Psoas muscle (tissue), 8 donors: ENCODE results near the gene CNTNAP2. TPM values are rescaled to one million over a fixed set of nuclear protein-coding genes. Genes with fewer than 3 reads are reported as not detected.

Source experiments
- ATAC-seq, 4 donors: fragments of 200-7000 bp; cut with Tn5 transposase; one replicate each; pipeline ENCODE4 v1.9.1; 2020; ENCODE audit warnings: moderate library complexity in 3 of 4, mild to moderate bottlenecking in 2 of 4
- DNase-seq, 2 donors: peaks; one replicate each; pipeline ENCODE4 v3.0.0-alpha.2; 2020
- H3K27ac ChIP-seq: fragments of 200-600 bp; one replicate; pipeline ENCODE4 v1.8.0; 2022
- H3K27me3 ChIP-seq, 3 donors: fragments of 200-600 bp in 1 of 3; one replicate each; pipeline versions ENCODE4 v1.6.1 to v1.8.0; 2013 to 2022; ENCODE audit warnings: low read length in 2 of 3, mild to moderate bottlenecking in 2 of 3, moderate library complexity in 1 of 3; ENCODE audit not compliant: insufficient read depth in 3 of 3
- H3K36me3 ChIP-seq, 2 donors: fragments of 200-600 bp in 1 of 2; one replicate each; pipeline versions ENCODE4 v1.6.1 to v1.8.0; 2013 to 2022; ENCODE audit warnings: low read depth in 1 of 2, mild to moderate bottlenecking in 1 of 2, moderate library complexity in 1 of 2; ENCODE audit not compliant: insufficient read depth in 1 of 2
- H3K4me1 ChIP-seq: fragments of 200-600 bp; one replicate; pipeline ENCODE4 v1.8.0; 2022
- H3K4me3 ChIP-seq: fragments of 200-600 bp; one replicate; pipeline ENCODE4 v1.8.0; 2022; ENCODE audit warnings: mild to moderate bottlenecking
- H3K9me3 ChIP-seq: fragments of 200-600 bp; one replicate; pipeline ENCODE4 v1.8.0; 2022
- CTCF ChIP-seq: fragments of 200-600 bp; IDR thresholded peaks from one replicate; pipeline ENCODE4 v1.8.0; 2022; ENCODE audit warnings: antibody characterized with exemption
- WGBS, 3 donors: extraction: QIAGEN DNeasy Blood & Tissue Kit; methylation state at CpG; one replicate each; pipeline versions ENCODE4 v1.1.6 to v1.1.7; 2013; 5-methylcytosine and 5-hydroxymethylcytosine counted together
- intact Hi-C, 2 donors: fragments of 100-400 bp; cut with DNase I; formaldehyde crosslinking; loops; one replicate each; pipeline versions ENCODE4 v1.11.0 to v1.14.2; 2022
- polyA plus RNA-seq, 3 donors: library from polyadenylated mRNA; stranded (reverse); fragments of 200-250 nt; gene quantifications; one replicate each; pipeline ENCODE4 v1.2.3, GENCODE V29; 2013
- total RNA-seq, 4 donors: library from RNA; stranded (reverse); fragmentation: NEBNext Ultra II Directional in 2 of 4; extraction: Animal tissue kit (Norgen Biotek cat#: 25700) in 2 of 4; gene quantifications; one replicate each; pipeline versions ENCODE4 v1.2.1 to v1.2.4, GENCODE V29; 2021 to 2023
- donor health status: healthy with polysubstance abuse.
- donor health status: DM: no; HTN: no; CAD: no; lungs with moderate emphysema.
- donor health status: Bipolar disorder and iron deficiency.
- donor health status: healthy.
- donor health status: DM: yes; HTN: yes; CAD: no.
- donor health status: DM: no; HTN: no; CAD: no.
- donor health status: DM: no; HTN: no; CAD: no.
- donor health status: DM: yes; HTN: yes; CAD: no.

The CNTNAP2 gene
- total and polyA plus RNA-seq, 7 donors: 0.01 to 0.13 TPM; not detected in 5

GRCh38 chr7:147803151-147803550 lies 1686.5 kb downstream of the CNTNAP2 start:
- intact Hi-C loops: no loop called here
- DNase-seq (no peak), ATAC-seq (no peak)
- no peak for TF ChIP-seq CTCF
- Histone ChIP-seq H3K4me3 (no peak overlapping the region), H3K4me1 (no peaks in the 10 kb centered on the region), H3K9me3 (peaks cover 3% of the 10 kb centered on the region), H3K36me3 (no peaks in the 10 kb centered on the region), H3K27me3 (peaks cover 0 to 4% (median 0%) of the 10 kb centered on the region in 3 donors), H3K27ac (no peak overlapping the region)
- WGBS, 3 donors: 83 to 91% (median 91%) methylated on average over 3 of the region's 3 CpGs

GRCh38 chr7:147803606-147804005 lies 1687.0 kb downstream of the CNTNAP2 start:
- Histone ChIP-seq H3K36me3 (no peaks in the 10 kb centered on the region), H3K4me1 (no peaks in the 10 kb centered on the region), H3K4me3 (no peak overlapping the region), H3K27me3 (peaks cover 0 to 4% (median 0%) of the 10 kb centered on the region in 3 donors), H3K9me3 (peaks cover 3% of the 10 kb centered on the region), H3K27ac (no peak overlapping the region)
- TF ChIP-seq CTCF: no peak
- WGBS, 3 donors: 50 to 60% (median 53%) methylated on average over 4 of the region's 4 CpGs
- DNase-seq: no peak
- intact Hi-C loops: no loop called here
- no peak for ATAC-seq

- no peaks in the 10 kb centered on the region for H3K4me1 ChIP-seq
- no peak overlapping the region for H3K4me3 ChIP-seq
- intact Hi-C loops: no loop called here
- H3K36me3 ChIP-seq: no peaks in the 10 kb centered on the region
- peaks cover 3% of the 10 kb centered on the region for H3K9me3 ChIP-seq
- TF ChIP-seq CTCF: no peak
- ATAC-seq: no peak
- H3K27ac ChIP-seq: no peak overlapping the region
- peaks cover 0 to 4% (median 0%) of the 10 kb centered on the region in 3 donors for H3K27me3 ChIP-seq
- DNase-seq: no peak
Observed at GRCh38 chr7:147804032-147804431, 1687.4 kb downstream of the CNTNAP2 start.

- H3K36me3 ChIP-seq: no peaks in the 10 kb centered on the region
- no peak overlapping the region for H3K4me3 ChIP-seq
- H3K27ac ChIP-seq: no peak overlapping the region
- H3K27me3 ChIP-seq: no peaks in the 10 kb centered on the region
- no peak for TF ChIP-seq CTCF
- no peaks in the 10 kb centered on the region for H3K4me1 ChIP-seq
- DNase-seq (no peak), ATAC-seq (no peak)
- no peaks in the 10 kb centered on the region for H3K9me3 ChIP-seq
- intact Hi-C loops: no loop called here
Observed at GRCh38 chr7:147805996-147806576, 1689.5 kb downstream of the CNTNAP2 start.

GRCh38 chr7:147809786-147810185 lies 1693.2 kb downstream of the CNTNAP2 start:
- no peak overlapping the region for H3K4me3 ChIP-seq
- intact Hi-C loops: no loop called here
- H3K4me1 ChIP-seq: no peaks in the 10 kb centered on the region
- DNase-seq (no peak), ATAC-seq (no peak)
- WGBS, 3 donors: 27 to 41% (median 39%) methylated on average over 3 of the region's 3 CpGs
- H3K27ac ChIP-seq: no peak overlapping the region
- H3K27me3 ChIP-seq: no peaks in the 10 kb centered on the region
- TF ChIP-seq CTCF: no peak
- H3K36me3 ChIP-seq: no peaks in the 10 kb centered on the region
- H3K9me3 ChIP-seq: no peaks in the 10 kb centered on the region
